NCI-H526 treated with DMSO at 0.1 percent for 48 hours (cell line): ENCODE data around the gene COX8A.
"Not testable (repeated sequence)": the region's sequence is repeated elsewhere in the genome, so short reads cannot be mapped to it uniquely, and the experiment has no call there.

Experiments used
- DNase-seq: peaks from one replicate; lab custom pipeline; 2025; lab: John Stamatoyannopoulos, UW

The COX8A gene

GRCh38 chr11:63974259-63975143, at the start of gene COX8A:
COX8A (plus strand) TSS chr11:63974620; CDS start chr11:63974681, 61 bp downstream.
- DNase-seq = peak; percentile 99

- DNase-seq = no peak
These were observed 44.8 kb upstream of the COX8A start for GRCh38 chr11:63929616-63930015.

- DNase-seq = no peak
These were observed 43.4 kb upstream of the COX8A start for GRCh38 chr11:63931045-63931444.

GRCh38 chr11:63931876-63932275, 42.5 kb upstream of the COX8A start:
- no peak for DNase-seq

GRCh38 chr11:63933459-63933858, 41.0 kb upstream of the COX8A start:
- DNase-seq = no peak

- no peak for DNase-seq
These were observed 36.5 kb upstream of the COX8A start for GRCh38 chr11:63937713-63938478.

- peak; percentile 96 for DNase-seq
These were observed 35.7 kb upstream of the COX8A start, which contains the start of gene NAA40 for GRCh38 chr11:63938479-63939396. NAA40 (plus strand) TSS chr11:63939002; CDS start chr11:63939097, 95 bp downstream.

GRCh38 chr11:63939397-63939891, 35.0 kb upstream of the COX8A start:
- no peak for DNase-seq

GRCh38 chr11:63940786-63941185, 33.6 kb upstream of the COX8A start:
- DNase-seq = no peak

GRCh38 chr11:63941901-63942300, 32.5 kb upstream of the COX8A start:
- DNase-seq = no peak

- DNase-seq = no peak
These were observed 31.6 kb upstream of the COX8A start for GRCh38 chr11:63942803-63943202.

GRCh38 chr11:63944987-63945386, 29.4 kb upstream of the COX8A start:
- DNase-seq = no peak

- DNase-seq = peak; percentile 76
These were observed 28.8 kb upstream of the COX8A start for GRCh38 chr11:63945477-63946163.

GRCh38 chr11:63951779-63952536, 22.5 kb upstream of the COX8A start:
- no peak for DNase-seq

- no peak for DNase-seq
These were observed 21.9 kb upstream of the COX8A start for GRCh38 chr11:63952570-63952969.

GRCh38 chr11:63958008-63958407, 16.4 kb upstream of the COX8A start:
- DNase-seq = no peak

GRCh38 chr11:63961608-63962412, 12.6 kb upstream of the COX8A start:
- peak; percentile 12 for DNase-seq

- DNase-seq = not testable (repeated sequence)
These were observed 10.5 kb upstream of the COX8A start for GRCh38 chr11:63963895-63964294.

GRCh38 chr11:63966444-63966843, 8.0 kb upstream of the COX8A start:
- no peak for DNase-seq
